ENCODE results near the gene DHRSX.

DHRSX gene

DNA sequence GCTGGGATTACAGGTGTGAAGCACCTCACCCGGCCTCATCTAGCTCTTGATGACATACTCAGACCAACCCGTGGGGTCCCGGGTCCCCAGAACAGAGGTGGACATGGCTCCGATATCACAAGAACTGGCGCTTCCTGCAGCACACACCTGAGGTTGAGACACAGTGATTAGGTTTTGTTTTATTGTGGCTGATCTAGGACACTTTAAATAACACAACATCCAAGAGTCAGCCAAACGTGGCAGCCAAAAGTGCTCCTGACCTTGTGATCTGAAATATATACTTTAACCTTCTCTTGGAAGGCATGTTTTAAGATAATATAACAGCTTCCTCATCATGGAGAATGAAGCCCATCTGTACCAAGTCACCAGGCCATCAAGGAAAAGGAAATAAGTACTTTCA lies 198.9 kb downstream of the DHRSX start:
- no peaks in the 10 kb centered on the region for H4K20me1 ChIP-seq (ENCODE audit: control insufficient read depth, insufficient read depth, low read depth, low read length)
- H3K36me3 ChIP-seq (ENCODE audit: control insufficient read depth, low read length): no peaks in the 10 kb centered on the region
- no peak overlapping the region for H3K27ac ChIP-seq (ENCODE audit: low read depth, low read length)
- no peaks in the 10 kb centered on the region for H3K9me3 ChIP-seq (ENCODE audit: control insufficient read depth, insufficient read depth, low read length)
- H3K4me2 ChIP-seq (ENCODE audit: low read length): no peak overlapping the region
- TF ChIP-seq EZH2phosphoT487 (IDR thresholded peaks at IDR 0.05; ENCODE audit: borderline replicate concordance, low read length): no peak
- TF ChIP-seq, protein P1, sequence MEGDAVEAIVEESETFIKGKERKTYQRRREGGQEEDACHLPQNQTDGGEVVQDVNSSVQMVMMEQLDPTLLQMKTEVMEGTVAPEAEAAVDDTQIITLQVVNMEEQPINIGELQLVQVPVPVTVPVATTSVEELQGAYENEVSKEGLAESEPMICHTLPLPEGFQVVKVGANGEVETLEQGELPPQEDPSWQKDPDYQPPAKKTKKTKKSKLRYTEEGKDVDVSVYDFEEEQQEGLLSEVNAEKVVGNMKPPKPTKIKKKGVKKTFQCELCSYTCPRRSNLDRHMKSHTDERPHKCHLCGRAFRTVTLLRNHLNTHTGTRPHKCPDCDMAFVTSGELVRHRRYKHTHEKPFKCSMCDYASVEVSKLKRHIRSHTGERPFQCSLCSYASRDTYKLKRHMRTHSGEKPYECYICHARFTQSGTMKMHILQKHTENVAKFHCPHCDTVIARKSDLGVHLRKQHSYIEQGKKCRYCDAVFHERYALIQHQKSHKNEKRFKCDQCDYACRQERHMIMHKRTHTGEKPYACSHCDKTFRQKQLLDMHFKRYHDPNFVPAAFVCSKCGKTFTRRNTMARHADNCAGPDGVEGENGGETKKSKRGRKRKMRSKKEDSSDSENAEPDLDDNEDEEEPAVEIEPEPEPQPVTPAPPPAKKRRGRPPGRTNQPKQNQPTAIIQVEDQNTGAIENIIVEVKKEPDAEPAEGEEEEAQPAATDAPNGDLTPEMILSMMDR (IDR thresholded peaks at IDR 0.05; ENCODE audit: low read depth, low read length, poor library complexity, severe bottlenecking): no peak
- no peak overlapping the region for H3K4me3 ChIP-seq (ENCODE audit: low read length)
- H3K79me2 ChIP-seq (ENCODE audit: control insufficient read depth, low read length): no peaks in the 10 kb centered on the region
- H3K27me3 ChIP-seq (ENCODE audit: control insufficient read depth, low read length): no peaks in the 10 kb centered on the region
- no peaks in the 10 kb centered on the region for H3K9me2 ChIP-seq (replicated peaks; ENCODE audit: control insufficient read depth, low read length)
- no peaks in the 10 kb centered on the region for H3K4me1 ChIP-seq (ENCODE audit: control insufficient read depth, low read length)
- no peaks in the 10 kb centered on the region for H3F3A ChIP-seq (ENCODE audit: control insufficient read depth, insufficient read depth)

DNA sequence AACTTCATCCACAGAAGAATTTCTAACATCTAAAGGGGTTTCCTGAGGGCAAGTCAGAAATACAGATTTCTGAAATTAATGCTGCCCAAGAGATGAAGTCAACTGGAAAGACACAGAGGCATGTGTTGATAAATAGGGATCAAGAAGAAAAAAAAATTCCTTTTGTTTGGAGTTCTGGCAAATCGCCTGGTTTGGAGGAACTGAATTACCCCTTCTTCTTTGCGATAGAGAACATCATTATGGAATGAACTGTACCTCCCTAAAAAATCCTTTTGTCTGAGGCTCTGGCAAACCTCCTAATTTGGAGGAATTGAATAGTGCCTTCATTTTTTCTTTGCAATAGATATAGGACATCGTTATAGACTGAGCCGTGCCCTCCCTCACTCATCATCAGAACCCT lies 200.9 kb downstream of the DHRSX start:
- no peaks in the 10 kb centered on the region for H3K36me3 ChIP-seq (ENCODE audit: control insufficient read depth, low read length)
- no peaks in the 10 kb centered on the region for H3F3A ChIP-seq (ENCODE audit: control insufficient read depth, insufficient read depth)
- H3K4me3 ChIP-seq (ENCODE audit: low read length): no peak overlapping the region
- no peaks in the 10 kb centered on the region for H3K9me2 ChIP-seq (replicated peaks; ENCODE audit: control insufficient read depth, low read length)
- no peaks in the 10 kb centered on the region for H3K79me2 ChIP-seq (ENCODE audit: control insufficient read depth, low read length)
- H3K4me2 ChIP-seq (ENCODE audit: low read length): no peak overlapping the region
- H3K27ac ChIP-seq (ENCODE audit: low read depth, low read length): no peak overlapping the region
- no peaks in the 10 kb centered on the region for H4K20me1 ChIP-seq (ENCODE audit: control insufficient read depth, insufficient read depth, low read depth, low read length)
- TF ChIP-seq, protein P1 (IDR thresholded peaks at IDR 0.05; ENCODE audit: low read depth, low read length, poor library complexity, severe bottlenecking): no peak
- TF ChIP-seq EZH2phosphoT487 (IDR thresholded peaks at IDR 0.05; ENCODE audit: borderline replicate concordance, low read length): no peak
- no peaks in the 10 kb centered on the region for H3K4me1 ChIP-seq (ENCODE audit: control insufficient read depth, low read length)
- H3K27me3 ChIP-seq (ENCODE audit: control insufficient read depth, low read length): no peaks in the 10 kb centered on the region
- H3K9me3 ChIP-seq (ENCODE audit: control insufficient read depth, insufficient read depth, low read length): no peaks in the 10 kb centered on the region

DNA sequence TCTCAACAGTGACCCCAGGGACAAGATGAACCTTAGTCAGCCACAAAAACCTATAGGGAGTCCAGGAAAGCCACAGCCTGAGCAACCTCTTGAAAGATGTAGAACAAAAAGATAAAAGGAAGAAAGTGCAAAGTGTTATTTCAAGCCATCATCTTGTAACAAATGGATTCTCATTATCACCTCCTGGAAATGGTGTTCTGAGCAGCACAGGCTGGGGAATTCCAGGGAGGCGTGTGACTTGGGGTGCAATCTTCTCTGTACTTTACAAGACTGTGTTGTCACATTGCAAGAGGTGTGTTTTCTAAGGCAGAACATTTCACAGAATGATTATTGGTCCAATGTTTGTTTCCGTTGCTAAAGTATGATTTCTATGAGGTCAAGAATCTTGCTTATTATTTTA lies 214.0 kb downstream of the DHRSX start:
- Histone ChIP-seq H3K9me2 (replicated peaks; ENCODE audit: control insufficient read depth, low read length) (no peaks in the 10 kb centered on the region), H3K4me1 (ENCODE audit: control insufficient read depth, low read length) (no peaks in the 10 kb centered on the region), H4K20me1 (ENCODE audit: control insufficient read depth, insufficient read depth, low read depth, low read length) (no peaks in the 10 kb centered on the region), H3K4me3 (ENCODE audit: low read length) (no peak overlapping the region), H3K9me3 (ENCODE audit: control insufficient read depth, insufficient read depth, low read length) (peaks cover 6% of the 10 kb centered on the region), H3K4me2 (ENCODE audit: low read length) (no peak overlapping the region), H3K36me3 (ENCODE audit: control insufficient read depth, low read length) (no peaks in the 10 kb centered on the region; the same call in 1 of the 2 replicates), H3K27me3 (ENCODE audit: control insufficient read depth, low read length) (no peaks in the 10 kb centered on the region), H3K79me2 (ENCODE audit: control insufficient read depth, low read length) (no peaks in the 10 kb centered on the region), H3F3A (ENCODE audit: control insufficient read depth, insufficient read depth) (no peaks in the 10 kb centered on the region), H3K27ac (ENCODE audit: low read depth, low read length) (no peak overlapping the region)
- TF ChIP-seq, protein P1 (IDR thresholded peaks at IDR 0.05; ENCODE audit: low read depth, low read length, poor library complexity, severe bottlenecking): no peak
- TF ChIP-seq EZH2phosphoT487 (IDR thresholded peaks at IDR 0.05; ENCODE audit: borderline replicate concordance, low read length): no peak

DNA sequence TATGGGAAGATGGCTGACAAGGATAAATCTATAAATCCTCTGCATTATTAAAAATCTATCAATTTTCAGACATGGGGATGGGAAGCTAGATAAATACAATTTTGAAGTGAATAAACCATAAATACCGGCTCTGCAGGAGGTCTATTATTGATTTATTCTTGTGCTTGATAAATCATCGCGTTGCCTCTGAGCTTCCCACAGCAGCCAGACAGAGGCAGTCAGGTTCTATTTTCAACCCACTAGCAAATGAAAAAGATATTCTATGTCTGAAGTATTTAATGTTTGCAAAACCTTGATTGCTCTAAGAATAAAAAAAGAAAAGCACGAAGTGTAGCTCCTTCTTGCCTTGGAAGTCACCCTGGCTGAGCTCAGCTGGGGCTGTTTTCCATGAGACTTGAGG lies 216.2 kb downstream of the DHRSX start:
- no peaks in the 10 kb centered on the region for H4K20me1 ChIP-seq (ENCODE audit: control insufficient read depth, insufficient read depth, low read depth, low read length)
- no peak overlapping the region for H3K4me2 ChIP-seq (ENCODE audit: low read length)
- no peak overlapping the region for H3K4me3 ChIP-seq (ENCODE audit: low read length)
- no peaks in the 10 kb centered on the region for H3K79me2 ChIP-seq (ENCODE audit: control insufficient read depth, low read length)
- peaks cover 6% of the 10 kb centered on the region for H3K9me3 ChIP-seq (ENCODE audit: control insufficient read depth, insufficient read depth, low read length)
- no peaks in the 10 kb centered on the region for H3K9me2 ChIP-seq (replicated peaks; ENCODE audit: control insufficient read depth, low read length)
- H3K27ac ChIP-seq (ENCODE audit: low read depth, low read length): no peak overlapping the region
- H3K36me3 ChIP-seq (ENCODE audit: control insufficient read depth, low read length): no peaks in the 10 kb centered on the region
- TF ChIP-seq, protein P1 (IDR thresholded peaks at IDR 0.05; ENCODE audit: low read depth, low read length, poor library complexity, severe bottlenecking): no peak
- TF ChIP-seq EZH2phosphoT487 (IDR thresholded peaks at IDR 0.05; ENCODE audit: borderline replicate concordance, low read length): no peak
- no peaks in the 10 kb centered on the region for H3K27me3 ChIP-seq (ENCODE audit: control insufficient read depth, low read length)
- no peaks in the 10 kb centered on the region for H3F3A ChIP-seq (ENCODE audit: control insufficient read depth, insufficient read depth)
- H3K4me1 ChIP-seq (ENCODE audit: control insufficient read depth, low read length): no peaks in the 10 kb centered on the region
